ENCODE results near the gene ADIG. TPM values are rescaled to one million over a fixed set of nuclear protein-coding genes. Genes with fewer than 3 reads are reported as not detected.

The ADIG gene
- total RNA-seq, 1 donor from 2014 or later = not detected

DNA sequence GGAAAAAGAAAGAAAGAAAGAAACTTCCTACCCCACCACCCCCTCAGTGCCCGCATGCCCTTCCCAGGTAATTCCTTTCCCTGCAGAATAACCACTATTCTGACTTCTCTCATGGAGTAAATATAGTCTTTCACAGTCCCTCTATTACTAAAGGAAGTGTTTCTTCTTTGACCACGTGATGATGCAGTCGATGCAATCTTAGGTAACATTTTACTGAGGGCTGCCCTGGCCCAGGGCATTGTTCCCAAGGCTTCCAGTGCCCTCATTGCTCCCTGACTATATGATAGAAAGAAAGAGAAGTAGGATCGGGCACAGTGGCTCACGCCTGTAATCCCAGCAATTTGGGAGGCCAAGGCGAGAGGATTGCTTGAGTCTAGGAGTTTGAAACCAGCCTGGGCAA is 49.7 kb downstream of the ADIG start:
- DNase-seq (ENCODE audit: low spot score) = no peak

DNA sequence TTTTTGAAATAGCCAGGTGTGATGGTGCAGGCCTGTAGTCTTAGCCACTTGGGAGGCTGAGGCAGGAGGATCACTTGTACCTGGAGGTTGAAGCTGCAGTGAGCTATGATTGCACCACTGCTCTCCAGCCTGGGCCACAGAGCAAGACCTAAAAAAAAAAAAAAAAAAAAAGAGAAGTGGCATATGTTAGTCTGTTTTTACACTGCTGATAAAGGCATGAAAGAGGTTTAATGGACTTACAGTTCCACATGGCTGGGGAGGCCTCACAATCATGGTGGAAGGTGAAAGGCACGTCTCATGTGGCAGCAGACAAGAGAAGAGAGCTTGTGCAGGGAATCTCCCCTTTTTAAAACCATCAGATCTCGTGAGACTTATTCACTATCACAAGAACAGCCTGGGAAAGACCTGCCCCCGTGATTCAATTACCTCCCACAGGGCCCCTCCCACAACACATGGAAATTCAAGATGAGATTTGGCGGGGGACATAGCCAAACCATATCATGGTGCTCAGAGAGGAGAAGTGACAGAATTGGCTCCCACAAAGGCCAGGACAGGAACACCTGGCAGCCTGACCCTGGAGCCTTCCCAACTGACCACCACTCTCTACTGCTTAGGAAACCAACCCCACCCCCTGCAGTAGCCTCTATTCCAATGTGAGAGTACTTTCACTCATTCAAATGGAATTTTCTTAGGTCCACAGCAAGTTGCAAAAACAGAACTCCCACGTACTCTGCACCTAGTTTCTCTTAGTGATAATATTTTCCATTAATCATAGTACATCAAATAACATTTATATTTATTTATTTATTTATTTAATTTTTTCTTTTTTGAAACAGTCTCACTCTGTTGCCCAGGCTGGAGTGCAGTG is 50.4 kb downstream of the ADIG start:
- DNase-seq (ENCODE audit: low spot score) = no peak

DNA sequence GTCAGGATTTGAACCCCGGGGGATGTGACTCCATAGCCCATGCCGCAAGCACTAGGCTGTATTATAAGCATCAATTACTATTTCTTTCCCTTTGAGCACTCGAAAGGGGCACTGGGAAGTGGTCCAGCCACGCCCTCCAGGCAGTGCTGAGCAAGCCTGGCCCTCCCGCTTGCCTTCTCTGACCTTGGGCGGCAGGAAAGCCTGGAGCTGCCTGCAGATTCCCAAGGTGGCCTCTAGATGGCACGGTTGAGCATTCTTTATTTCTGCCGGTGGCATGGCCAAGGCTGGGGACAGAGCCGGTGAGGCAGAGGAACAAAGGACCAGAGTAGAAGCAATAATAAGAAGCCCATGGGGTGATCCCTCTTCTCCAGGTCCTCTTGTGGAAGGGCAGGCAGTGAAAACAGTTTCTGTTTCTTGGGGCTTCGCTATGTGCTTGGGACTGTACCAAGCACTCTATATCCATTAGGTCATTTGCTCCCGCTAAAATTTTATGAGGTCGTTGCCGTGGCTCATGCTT is 52.6 kb downstream of the ADIG start:
- DNase-seq (ENCODE audit: low spot score) = no peak

DNA sequence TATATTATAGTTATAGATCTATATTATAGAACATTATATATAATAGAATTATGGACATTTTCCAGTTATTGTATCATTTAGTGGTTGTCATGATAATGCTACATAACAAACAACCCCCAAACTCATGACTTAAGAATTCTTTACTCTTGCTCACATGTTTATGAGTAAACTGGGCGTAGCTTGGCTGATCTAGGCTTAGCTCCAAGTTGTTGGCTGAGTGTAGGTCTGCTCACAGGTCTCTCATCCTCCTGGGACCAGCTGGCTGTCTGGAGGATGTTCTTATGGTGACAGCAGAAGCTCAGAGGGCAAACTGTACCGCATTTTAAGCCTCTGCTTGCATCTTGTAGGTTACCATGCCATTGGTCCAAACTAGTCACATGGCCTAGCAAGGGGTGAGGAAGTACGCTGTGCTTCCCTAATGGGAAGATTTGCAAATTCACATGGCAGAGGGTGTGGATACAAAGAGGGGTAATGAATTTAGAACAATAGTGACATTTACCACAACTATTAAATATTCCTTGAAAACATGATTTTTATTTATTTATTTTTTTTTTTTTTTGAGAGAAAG is 54.8 kb downstream of the ADIG start:
- DNase-seq (ENCODE audit: low spot score) = no peak

Other genes starting within 250 kb of the ADIG start
- gene LBP, start 234.7 kb upstream of the ADIG start, total RNA-seq = 0.83 TPM
- gene SNHG17, start 145.9 kb upstream of the ADIG start, total RNA-seq = 54.1 TPM
- 67.9 TPM for gene RALGAPB, start 108.4 kb upstream of the ADIG start, total RNA-seq
- 17.9 TPM for gene ARHGAP40, start 20.6 kb downstream of the ADIG start, total RNA-seq
- not detected for gene SLC32A1, start 143.3 kb downstream of the ADIG start, total RNA-seq
- gene ACTR5, start 167.3 kb downstream of the ADIG start, total RNA-seq = 8.9 TPM
- 10.4 TPM for gene PPP1R16B, start 224.5 kb downstream of the ADIG start, total RNA-seq

Measured in ureter (tissue), 1 donor.